HG03460 (cell line): Measurements from ENCODE around the gene NFATC2.

ENCODE experiments used
- ATAC-seq: cut with Tn5 transposase; IDR thresholded peaks from one replicate; pipeline ENCODE4 v1.9.1; 2021; ENCODE audit not compliant: unreplicated experiment

The NFATC2 gene

GRCh38 chr20:51542571-51543421 is at the start of gene NFATC2:
NFATC2 (minus strand) TSS chr20:51542719; CDS start chr20:51542499, 220 bp downstream.
- ATAC-seq: peak; percentile 36

DNA sequence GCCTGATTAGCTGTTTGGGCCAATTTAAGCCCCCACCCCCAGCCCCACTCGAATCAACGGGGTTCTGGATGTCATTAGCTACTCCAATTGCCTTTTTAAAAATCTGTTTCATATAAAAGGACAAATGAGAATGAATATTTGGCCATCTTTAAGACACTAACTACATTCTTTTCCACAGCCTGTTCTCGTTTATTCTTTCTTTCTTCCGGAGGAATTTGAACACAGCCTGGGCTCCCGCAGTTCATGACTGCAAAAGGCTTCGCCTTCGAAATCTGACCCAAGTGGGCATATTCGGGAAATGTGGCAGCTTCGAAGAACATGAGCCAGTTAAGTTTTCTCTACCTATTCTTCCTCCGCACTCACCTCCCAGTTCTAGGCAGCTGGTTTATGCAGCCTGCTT is 49.4 kb upstream of the NFATC2 start:
- no peak for ATAC-seq

DNA sequence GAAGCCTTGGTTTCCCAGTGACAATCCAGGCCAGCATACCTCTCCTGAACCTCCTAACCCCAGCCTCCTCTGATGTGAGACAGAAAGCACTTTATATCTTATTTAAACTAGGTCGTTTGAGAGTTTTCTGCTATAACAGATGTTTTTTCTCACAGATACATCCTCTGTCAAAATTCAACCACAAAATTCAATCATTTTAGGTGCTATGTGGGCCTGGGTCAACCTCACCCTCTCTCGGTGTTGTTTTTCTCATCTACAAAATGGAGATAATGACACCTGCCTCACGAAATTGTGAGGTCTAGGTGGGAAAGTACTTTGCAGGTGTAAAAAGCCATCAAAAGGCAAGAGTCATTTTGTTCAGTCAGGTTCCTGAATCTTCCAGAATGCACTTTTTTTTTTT is 46.2 kb upstream of the NFATC2 start:
- ATAC-seq: no peak

- ATAC-seq: no peak
These were observed 44.6 kb upstream of the NFATC2 start for GRCh38 chr20:51587145-51587544.

- ATAC-seq: no peak
These were observed 43.5 kb upstream of the NFATC2 start for GRCh38 chr20:51586005-51586440.

DNA sequence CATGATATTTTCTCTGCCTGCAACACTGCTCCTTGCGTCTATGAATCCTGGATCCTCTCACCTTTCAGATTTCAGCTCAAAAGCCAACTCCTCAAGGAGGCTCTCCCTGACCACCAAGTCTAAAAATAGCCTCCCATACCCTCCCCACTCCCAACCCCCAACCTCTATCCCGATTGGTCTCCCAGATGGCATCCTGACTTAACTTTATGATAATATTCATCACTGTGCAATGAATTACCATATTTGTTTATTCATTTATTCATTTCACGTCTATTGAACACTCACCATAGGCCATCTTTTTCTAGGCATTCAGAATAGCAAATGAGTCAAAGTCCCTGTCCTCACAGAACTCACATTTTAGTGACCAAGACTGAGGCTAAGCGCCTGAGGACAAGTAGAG is 42.6 kb upstream of the NFATC2 start:
- ATAC-seq: no peak

GRCh38 chr20:51584737-51585136 is 42.2 kb upstream of the NFATC2 start:
- ATAC-seq: no peak

DNA sequence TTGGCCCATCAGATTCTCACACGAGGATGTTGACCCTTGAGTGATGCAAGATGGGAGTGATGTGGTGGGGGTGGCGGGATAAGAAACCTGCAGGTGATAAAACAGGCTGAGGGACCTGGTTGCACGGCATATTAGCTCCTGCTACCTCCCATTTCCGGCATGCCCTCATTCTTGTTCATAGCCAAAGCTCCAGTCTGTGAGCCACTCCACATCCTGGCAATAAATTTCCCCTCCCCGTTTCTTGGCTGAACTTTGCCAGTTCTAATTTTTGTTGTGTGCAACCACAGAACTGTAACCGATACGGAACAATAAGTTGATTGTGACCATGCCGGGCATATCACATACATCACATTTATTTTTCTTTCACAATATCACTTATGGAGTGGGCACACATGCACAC is 41.6 kb upstream of the NFATC2 start:
- ATAC-seq: no peak

- ATAC-seq: no peak
These were observed 41.0 kb upstream of the NFATC2 start for GRCh38 chr20:51583499-51583898.

- ATAC-seq: no peak
These were observed 40.6 kb upstream of the NFATC2 start for GRCh38 chr20:51583073-51583472.

- ATAC-seq: no peak
These were observed 39.1 kb upstream of the NFATC2 start for GRCh38 chr20:51581571-51581970.

DNA sequence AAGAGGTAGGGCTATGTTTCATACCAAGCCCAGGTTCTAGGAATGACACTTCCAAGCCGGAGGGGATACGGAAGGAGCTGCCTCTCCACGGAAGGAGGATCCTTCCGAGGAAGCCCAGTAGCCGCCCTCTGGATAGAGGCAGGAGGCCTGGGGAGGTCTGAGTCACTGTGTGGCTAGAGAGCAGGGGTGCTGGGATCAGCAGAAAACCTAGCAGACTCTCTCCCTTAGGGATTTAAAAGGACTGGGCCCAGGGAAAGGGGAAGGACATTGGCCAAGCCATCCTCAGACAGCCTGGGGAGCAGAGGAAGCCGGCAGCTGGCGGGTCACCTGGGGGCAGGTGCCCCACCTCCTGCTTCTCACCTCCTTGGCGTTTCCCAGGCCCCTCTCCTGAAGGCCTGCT is 36.6 kb upstream of the NFATC2 start:
- no peak for ATAC-seq

GRCh38 chr20:51578145-51578459 is 35.6 kb upstream of the NFATC2 start:
- ATAC-seq: no peak

DNA sequence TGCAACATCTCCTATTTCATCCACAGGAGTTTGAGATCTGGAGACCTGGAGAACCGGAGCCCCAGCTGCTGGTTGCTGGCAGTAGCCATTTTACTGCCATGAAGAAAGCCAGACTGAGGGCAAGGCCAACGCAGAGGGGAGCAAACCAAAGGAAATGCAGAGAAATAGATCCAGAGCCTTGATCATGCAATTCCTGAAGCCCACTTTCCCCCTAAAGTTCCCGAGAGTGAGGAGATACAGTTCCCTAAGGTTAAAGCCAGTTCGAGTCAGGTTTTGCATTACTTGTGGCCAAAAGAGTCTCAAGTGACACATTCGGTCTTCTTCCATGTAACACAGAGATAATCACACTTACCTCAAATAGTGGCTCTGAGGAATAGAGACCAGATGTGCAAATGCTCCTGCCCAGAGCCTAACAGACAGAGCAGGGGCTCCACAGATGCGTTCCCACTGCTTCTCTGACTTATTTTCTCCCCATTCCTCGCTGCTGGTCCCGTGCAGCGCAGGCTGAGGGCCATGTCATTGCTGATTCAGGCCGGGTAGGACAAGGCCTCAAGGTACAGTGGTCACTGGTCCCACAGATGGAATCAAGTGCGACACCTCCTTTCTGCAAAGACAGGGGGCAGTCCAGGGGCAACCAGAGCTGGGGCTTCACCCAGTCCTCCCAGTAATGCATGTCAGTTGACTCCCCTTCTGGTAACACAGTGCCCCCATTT is 35.1 kb upstream of the NFATC2 start:
- ATAC-seq: no peak

DNA sequence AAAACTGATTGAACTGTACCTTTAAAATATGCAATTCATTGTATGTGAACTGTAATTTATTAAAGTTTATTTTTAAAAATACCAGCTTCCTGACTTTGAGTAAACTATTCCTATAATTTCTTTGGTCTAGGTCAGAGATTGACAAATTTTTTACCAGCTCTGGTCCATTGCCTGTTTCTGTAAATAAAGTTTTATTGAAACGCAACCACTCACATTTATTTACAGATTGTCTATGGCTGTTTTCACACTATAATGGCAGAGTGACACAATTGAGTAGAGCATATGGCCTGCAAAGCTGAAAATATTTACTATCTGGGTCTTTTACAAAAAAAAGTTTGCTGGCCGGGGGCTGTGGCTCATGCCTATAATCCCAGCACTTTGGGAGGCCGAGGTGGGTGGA is 33.0 kb upstream of the NFATC2 start:
- ATAC-seq: no peak

GRCh38 chr20:51574248-51575033 is 31.9 kb upstream of the NFATC2 start:
- no peak for ATAC-seq

DNA sequence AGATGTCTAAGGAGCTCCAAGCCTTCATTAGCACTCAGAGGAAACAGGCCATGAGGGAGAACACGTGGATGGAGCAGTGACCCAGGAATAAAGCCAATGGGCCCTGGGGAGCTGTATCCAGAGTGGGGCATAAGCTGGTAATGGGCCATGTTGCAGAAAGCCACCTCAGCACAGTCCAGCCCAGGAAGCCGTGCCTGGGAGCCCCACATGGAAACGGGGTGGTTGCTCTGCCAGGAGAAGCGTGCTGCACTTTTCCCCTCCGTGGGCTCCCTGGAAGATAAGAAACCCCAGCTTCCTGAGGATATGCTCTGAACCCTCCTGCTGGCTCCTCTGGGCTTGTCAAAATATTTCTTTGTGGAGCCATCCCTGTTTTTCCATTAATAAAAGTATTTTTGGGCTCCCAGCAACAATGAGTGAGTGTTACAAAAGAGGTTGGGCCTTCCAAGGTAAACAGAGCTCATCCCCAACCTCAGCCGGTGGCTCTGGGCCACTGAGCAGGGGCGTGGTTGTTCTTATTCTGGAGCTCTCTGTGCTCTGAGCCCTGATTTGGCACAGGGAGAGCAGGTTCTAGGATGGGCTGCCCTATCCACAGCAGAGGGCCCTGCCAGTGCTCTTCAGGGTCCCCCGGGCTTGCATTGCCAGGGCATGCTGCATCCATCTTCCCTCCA is 31.2 kb upstream of the NFATC2 start:
- no peak for ATAC-seq

- no peak for ATAC-seq
These were observed 28.9 kb upstream of the NFATC2 start for GRCh38 chr20:51571460-51571794.

- no peak for ATAC-seq
These were observed 28.4 kb upstream of the NFATC2 start for GRCh38 chr20:51570739-51571459.
